ENCODE measurements around the gene KRT32. TPM values are rescaled to one million over a fixed set of nuclear protein-coding genes. Genes with fewer than 3 reads are reported as not detected.

Gene KRT32
- total RNA-seq (2022; extraction: Qiagen RNA extraction; ENCODE audit: low read depth), result 0.13 TPM in 1 of 5 replicates, not detected in the others

DNA sequence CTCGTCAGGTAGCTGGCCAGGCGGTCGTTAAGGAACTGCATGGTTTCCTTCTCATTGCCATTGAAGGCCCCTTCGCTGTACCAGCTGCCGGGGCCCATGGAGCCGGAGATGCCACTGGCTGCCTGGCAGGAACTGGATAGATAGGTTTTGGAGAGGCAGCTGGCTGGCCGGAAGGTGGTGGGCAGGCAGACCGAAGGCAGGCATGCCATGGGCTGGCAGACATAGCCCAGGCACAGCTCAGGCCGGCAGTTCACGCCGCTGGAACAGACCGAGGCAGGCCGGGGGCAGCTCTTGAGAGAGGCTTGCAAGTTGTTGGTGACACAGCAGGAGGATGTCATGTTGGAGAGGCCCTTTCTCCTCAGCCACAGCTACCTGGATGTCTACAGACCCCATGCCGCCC, at the start of gene KRT32:
Gene KRT32, minus strand, starts transcription at position 399 of the 400 bp plus-strand sequence. Its CDS starts 61 bp downstream, at position 338.

DNA sequence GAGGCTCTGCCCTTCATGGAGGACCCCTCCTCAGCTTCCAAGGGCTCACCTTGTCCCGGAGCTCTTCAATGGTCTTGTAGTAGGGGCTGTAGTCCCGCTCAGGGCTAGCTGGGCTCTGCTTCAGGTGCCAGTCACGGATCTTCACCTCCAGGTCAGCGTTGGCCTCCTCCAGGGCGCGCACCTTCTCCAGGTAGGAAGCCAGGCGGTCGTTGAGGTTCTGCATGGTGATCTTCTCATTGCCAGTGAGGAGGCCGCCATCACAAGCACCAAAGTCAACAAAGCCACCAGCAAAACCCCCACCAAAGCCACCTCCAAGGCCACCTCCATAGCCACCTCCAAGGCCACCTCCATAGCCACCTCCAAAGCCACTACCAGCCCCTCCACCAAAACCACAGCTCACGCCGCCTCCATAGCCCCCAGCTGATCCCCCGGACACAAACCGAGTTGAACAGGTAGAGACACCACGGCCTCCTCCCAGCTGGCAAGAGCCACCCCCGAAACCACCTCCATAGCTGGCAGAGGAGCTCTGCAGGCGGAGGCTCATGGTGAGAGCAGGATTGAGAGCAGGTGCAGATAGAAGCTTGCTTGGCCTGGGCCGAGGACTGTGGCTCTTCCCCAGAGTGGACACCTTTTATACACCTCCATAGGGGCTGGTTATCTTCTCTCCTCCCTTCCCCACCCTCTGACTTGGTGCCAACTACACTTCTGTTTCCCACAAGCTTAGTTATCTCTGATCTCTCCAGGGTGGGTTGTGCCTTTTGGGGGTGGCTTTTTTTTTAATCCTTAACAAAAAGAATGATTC, 38.0 kb upstream of the KRT32 start, which contains the start of gene KRT13:
Gene KRT13, minus strand, starts transcription at position 606 of the 802 bp plus-strand sequence. Its CDS starts 62 bp downstream, at position 544.

DNA sequence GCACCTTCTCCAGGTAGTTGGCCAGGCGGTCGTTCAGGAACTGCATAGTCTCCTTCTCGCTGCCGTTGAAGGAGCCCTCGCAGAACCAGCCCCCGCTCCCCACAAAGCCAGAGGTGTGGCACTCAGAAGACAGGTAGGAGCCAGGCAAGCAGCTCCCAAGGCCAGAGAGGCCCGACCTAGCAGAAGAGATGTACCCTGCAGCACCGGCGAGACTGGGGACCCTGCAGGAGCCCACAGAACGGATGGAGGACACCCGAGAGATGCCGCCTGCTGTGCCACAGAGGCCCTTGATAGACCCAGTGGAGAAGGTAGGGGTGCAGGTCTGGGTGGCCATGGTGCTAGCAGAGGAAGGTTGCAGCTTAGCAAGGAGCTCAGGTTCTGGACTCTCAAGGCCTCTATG, 22.3 kb upstream of the KRT32 start, which contains the start of gene KRT36:
Gene KRT36, minus strand, starts transcription at position 380 of the 400 bp plus-strand sequence. Its CDS starts 46 bp downstream, at position 334.

DNA sequence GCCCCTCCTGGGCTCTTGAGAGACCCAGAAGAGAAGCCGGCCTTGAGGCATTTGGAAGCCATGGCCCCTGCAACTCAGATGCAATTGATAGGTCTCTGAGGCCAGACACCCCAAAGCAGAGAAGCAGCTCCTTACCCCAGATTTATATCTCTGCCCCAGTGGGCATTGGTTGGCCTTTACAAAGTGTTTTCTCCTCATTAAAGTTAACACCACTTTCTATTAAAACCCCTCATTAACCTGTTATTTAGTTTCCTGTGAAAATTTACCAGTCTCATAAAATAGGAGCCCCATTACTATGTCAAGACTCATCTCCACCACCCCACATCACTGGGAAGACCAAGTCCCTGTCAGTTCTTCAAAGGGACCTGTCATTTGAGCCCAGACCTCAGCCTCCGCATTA, 13.8 kb upstream of the KRT32 start, which contains the start of gene KRT35:
Gene KRT35, minus strand, starts transcription at position 116 of the 400 bp plus-strand sequence. Its CDS starts 54 bp downstream, at position 62.

DNA sequence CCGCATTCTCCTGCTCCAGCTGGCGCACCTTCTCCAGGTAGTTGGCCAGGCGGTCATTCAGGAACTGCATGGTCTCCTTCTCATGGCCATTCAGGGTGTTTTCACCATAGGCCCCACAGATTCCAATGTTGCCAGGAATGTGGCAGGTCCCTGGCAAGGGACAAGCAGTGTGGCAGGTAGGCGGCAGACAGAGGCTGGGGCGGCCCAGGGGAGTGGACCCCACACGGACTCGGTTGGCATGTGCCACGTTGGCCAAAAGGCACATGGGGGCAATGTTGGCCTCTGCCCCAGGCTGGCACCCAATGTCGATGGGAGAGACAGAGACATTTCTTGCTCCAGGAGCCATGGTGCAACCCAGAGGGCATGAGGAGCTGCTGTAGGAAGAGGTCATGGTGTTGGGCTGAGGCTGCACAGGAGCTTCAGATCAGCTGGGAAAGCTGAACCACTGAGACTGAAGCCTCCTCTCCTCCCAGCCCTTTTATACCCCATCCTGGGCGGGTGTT, 26.6 kb downstream of the KRT32 start, which contains the start of gene KRT38:
Gene KRT38, minus strand, starts transcription at position 453 of the 503 bp plus-strand sequence. Its CDS starts 62 bp downstream, at position 391.

DNA sequence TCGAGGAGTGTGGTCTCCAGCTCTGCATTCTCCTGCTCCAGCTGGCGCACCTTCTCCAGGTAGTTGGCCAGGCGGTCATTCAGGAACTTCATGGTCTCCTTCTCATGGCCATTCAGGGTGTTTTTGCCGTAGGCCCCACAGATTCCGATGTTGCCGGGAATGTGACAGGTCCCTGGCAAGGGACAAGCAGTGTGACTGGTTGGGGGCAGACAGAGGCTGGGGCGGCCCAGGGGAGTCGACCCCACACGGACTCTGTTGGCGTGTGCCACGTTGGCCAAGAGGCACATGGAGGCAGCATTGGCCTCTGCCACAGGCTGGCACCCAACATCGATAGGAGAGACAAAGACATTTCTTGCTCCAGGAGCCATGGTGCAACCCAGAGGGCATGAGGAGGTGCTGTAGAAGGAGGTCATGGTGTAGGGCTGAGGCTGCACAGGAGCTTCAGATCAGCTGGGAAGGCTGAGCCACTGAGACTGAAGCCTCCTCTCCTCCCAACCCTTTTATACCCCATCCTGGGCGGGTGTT, 43.0 kb downstream of the KRT32 start, which contains the start of gene KRT37:
Gene KRT37, minus strand, starts transcription at position 475 of the 525 bp plus-strand sequence. Its CDS starts 62 bp downstream, at position 413.

Other genes starting within 250 kb of the KRT32 start
- not detected in 5 replicates for gene KRTAP9-2, start 240.7 kb downstream of the KRT32 start, total RNA-seq (2022; extraction: Qiagen RNA extraction; ENCODE audit: low read depth)
- not detected in 5 replicates for gene KRTAP9-3, start 234.9 kb downstream of the KRT32 start, total RNA-seq (2022; extraction: Qiagen RNA extraction; ENCODE audit: low read depth)
- gene KRTAP9-8, start 229.4 kb downstream of the KRT32 start, total RNA-seq (2022; extraction: Qiagen RNA extraction; ENCODE audit: low read depth), result not detected in 5 replicates
- not detected in 5 replicates for gene KRTAP9-4, start 217.7 kb downstream of the KRT32 start, total RNA-seq (2022; extraction: Qiagen RNA extraction; ENCODE audit: low read depth)
- not detected in 5 replicates for gene KRTAP9-9, start 212.0 kb downstream of the KRT32 start, total RNA-seq (2022; extraction: Qiagen RNA extraction; ENCODE audit: low read depth)
- gene KRTAP9-6, start 202.0 kb downstream of the KRT32 start, total RNA-seq (2022; extraction: Qiagen RNA extraction; ENCODE audit: low read depth), result not detected in 5 replicates
- not detected in 5 replicates for gene KRTAP9-7, start 191.7 kb downstream of the KRT32 start, total RNA-seq (2022; extraction: Qiagen RNA extraction; ENCODE audit: low read depth)
- not detected in 5 replicates for gene KRTAP29-1, start 164.5 kb downstream of the KRT32 start, total RNA-seq (2022; extraction: Qiagen RNA extraction; ENCODE audit: low read depth)
- gene KRTAP16-1, start 158.1 kb downstream of the KRT32 start, total RNA-seq (2022; extraction: Qiagen RNA extraction; ENCODE audit: low read depth), result not detected in 5 replicates
- not detected in 5 replicates for gene KRTAP17-1, start 151.7 kb downstream of the KRT32 start, total RNA-seq (2022; extraction: Qiagen RNA extraction; ENCODE audit: low read depth)
- not detected in 5 replicates for gene KRT33A, start 116.6 kb downstream of the KRT32 start, total RNA-seq (2022; extraction: Qiagen RNA extraction; ENCODE audit: low read depth)
- gene KRT33B, start 97.6 kb downstream of the KRT32 start, total RNA-seq (2022; extraction: Qiagen RNA extraction; ENCODE audit: low read depth), result not detected in 5 replicates
- 0.37 to 0.73 TPM (median 0.45 TPM) in 5 replicates for gene KRT34, start 85.1 kb downstream of the KRT32 start, total RNA-seq (2022; extraction: Qiagen RNA extraction; ENCODE audit: low read depth)
- gene KRT31, start 69.8 kb downstream of the KRT32 start, total RNA-seq (2022; extraction: Qiagen RNA extraction; ENCODE audit: low read depth), result 0.08 TPM in 1 of 5 replicates, not detected in the others
- gene KRT37, start 42.8 kb downstream of the KRT32 start, total RNA-seq (2022; extraction: Qiagen RNA extraction; ENCODE audit: low read depth), result not detected in 5 replicates
- gene KRT38, start 26.4 kb downstream of the KRT32 start, total RNA-seq (2022; extraction: Qiagen RNA extraction; ENCODE audit: low read depth), result not detected in 5 replicates
- gene KRT35, start 13.8 kb upstream of the KRT32 start, total RNA-seq (2022; extraction: Qiagen RNA extraction; ENCODE audit: low read depth), result not detected in 5 replicates
- gene KRT36, start 22.5 kb upstream of the KRT32 start, total RNA-seq (2022; extraction: Qiagen RNA extraction; ENCODE audit: low read depth), result 0.07 TPM in 1 of 5 replicates, not detected in the others
- gene KRT13, start 38.2 kb upstream of the KRT32 start, total RNA-seq (2022; extraction: Qiagen RNA extraction; ENCODE audit: low read depth), result 0.24 to 0.87 TPM (median 0.39 TPM) in 5 replicates
- gene KRT15, start 51.5 kb upstream of the KRT32 start, total RNA-seq (2022; extraction: Qiagen RNA extraction; ENCODE audit: low read depth), result 2.7 to 4.0 TPM (median 3.2 TPM) in 5 replicates
- 42.9 to 67.6 TPM (median 53.1 TPM) in 5 replicates for gene KRT19, start 60.9 kb upstream of the KRT32 start, total RNA-seq (2022; extraction: Qiagen RNA extraction; ENCODE audit: low read depth)
- gene KRT9, start 104.7 kb upstream of the KRT32 start, total RNA-seq (2022; extraction: Qiagen RNA extraction; ENCODE audit: low read depth), result not detected in 5 replicates
- gene KRT14, start 119.5 kb upstream of the KRT32 start, total RNA-seq (2022; extraction: Qiagen RNA extraction; ENCODE audit: low read depth), result 0.07 to 0.13 TPM in 2 of 5 replicates, not detected in the others
- 0.64 to 1.8 TPM (median 1.3 TPM) in 5 replicates for gene KRT16, start 145.4 kb upstream of the KRT32 start, total RNA-seq (2022; extraction: Qiagen RNA extraction; ENCODE audit: low read depth)
- 0.63 to 1.9 TPM (median 1.3 TPM) in 5 replicates for gene KRT17, start 157.2 kb upstream of the KRT32 start, total RNA-seq (2022; extraction: Qiagen RNA extraction; ENCODE audit: low read depth)
- gene EIF1, start 221.5 kb upstream of the KRT32 start, total RNA-seq (2022; extraction: Qiagen RNA extraction; ENCODE audit: low read depth), result 1,141 to 1,532 TPM (median 1,312 TPM) in 5 replicates
- 0.42 TPM in 1 of 5 replicates, not detected in the others for gene GAST, start 244.9 kb upstream of the KRT32 start, total RNA-seq (2022; extraction: Qiagen RNA extraction; ENCODE audit: low read depth)